ENCODE results near the gene NPIPB6.

Gene NPIPB6

DNA sequence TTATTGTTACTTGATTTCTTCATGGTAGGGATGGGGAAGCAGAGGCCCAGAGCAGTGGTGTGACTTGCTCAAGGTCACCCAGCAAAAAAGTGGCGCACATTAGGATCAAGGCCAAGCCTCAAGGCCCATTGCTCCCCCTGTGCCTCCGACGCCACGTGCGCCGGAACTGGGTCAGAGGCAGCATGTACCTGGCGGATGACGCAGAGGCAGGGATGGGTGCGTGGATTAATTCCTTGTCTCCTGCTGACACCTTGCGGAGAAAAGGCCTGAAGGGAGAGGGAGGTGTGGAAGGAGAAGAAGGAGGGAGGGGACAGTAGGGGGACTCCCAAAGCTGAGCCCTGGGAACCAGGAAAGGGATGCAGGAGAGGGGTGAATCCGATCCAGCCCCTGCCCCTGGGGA lies 52.5 kb downstream of the NPIPB6 start:
- H3F3A ChIP-seq (ENCODE audit: insufficient read depth, low read length), result no peaks in the 10 kb centered on the region
- no peak overlapping the region for H3K4me3 ChIP-seq (ENCODE audit: low read length)
- no peak for DNase-seq
- H3K9ac ChIP-seq (ENCODE audit: low read length), result no peak overlapping the region
- no peaks in the 10 kb centered on the region for H3K36me3 ChIP-seq (replicated peaks; ENCODE audit: insufficient read depth, low read length)
- no peaks in the 10 kb centered on the region for H4K20me1 ChIP-seq (ENCODE audit: insufficient read depth, low read length)
- H3K9me2 ChIP-seq (replicated peaks; ENCODE audit: insufficient read depth, low read length), result no peaks in the 10 kb centered on the region
- no peaks in the 10 kb centered on the region for H3K4me1 ChIP-seq (ENCODE audit: low read length)
- no peak overlapping the region for H3K4me2 ChIP-seq (ENCODE audit: low read depth, low read length)
- H2AFZ ChIP-seq (ENCODE audit: low read length), result no peak overlapping the region
- no peaks in the 10 kb centered on the region for H3K9me3 ChIP-seq (replicated peaks; ENCODE audit: insufficient read depth, low read length)
- H3K27ac ChIP-seq (ENCODE audit: low read length), result no peak overlapping the region
- H3K27me3 ChIP-seq (replicated peaks; ENCODE audit: insufficient read depth, low read length), result peaks cover 81% of the 10 kb centered on the region
- H3K79me2 ChIP-seq (ENCODE audit: low read length), result no peaks in the 10 kb centered on the region
- TF ChIP-seq, protein P1, sequence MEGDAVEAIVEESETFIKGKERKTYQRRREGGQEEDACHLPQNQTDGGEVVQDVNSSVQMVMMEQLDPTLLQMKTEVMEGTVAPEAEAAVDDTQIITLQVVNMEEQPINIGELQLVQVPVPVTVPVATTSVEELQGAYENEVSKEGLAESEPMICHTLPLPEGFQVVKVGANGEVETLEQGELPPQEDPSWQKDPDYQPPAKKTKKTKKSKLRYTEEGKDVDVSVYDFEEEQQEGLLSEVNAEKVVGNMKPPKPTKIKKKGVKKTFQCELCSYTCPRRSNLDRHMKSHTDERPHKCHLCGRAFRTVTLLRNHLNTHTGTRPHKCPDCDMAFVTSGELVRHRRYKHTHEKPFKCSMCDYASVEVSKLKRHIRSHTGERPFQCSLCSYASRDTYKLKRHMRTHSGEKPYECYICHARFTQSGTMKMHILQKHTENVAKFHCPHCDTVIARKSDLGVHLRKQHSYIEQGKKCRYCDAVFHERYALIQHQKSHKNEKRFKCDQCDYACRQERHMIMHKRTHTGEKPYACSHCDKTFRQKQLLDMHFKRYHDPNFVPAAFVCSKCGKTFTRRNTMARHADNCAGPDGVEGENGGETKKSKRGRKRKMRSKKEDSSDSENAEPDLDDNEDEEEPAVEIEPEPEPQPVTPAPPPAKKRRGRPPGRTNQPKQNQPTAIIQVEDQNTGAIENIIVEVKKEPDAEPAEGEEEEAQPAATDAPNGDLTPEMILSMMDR (IDR thresholded peaks at IDR 0.05; ENCODE audit: low read length), result no peak
- TF ChIP-seq EZH2 (optimal IDR thresholded peaks at IDR 0.05; ENCODE audit: low read depth, low read length) (no peak), EZH2phosphoT487 (IDR thresholded peaks at IDR 0.05; ENCODE audit: low read length) (no peak)

DNA sequence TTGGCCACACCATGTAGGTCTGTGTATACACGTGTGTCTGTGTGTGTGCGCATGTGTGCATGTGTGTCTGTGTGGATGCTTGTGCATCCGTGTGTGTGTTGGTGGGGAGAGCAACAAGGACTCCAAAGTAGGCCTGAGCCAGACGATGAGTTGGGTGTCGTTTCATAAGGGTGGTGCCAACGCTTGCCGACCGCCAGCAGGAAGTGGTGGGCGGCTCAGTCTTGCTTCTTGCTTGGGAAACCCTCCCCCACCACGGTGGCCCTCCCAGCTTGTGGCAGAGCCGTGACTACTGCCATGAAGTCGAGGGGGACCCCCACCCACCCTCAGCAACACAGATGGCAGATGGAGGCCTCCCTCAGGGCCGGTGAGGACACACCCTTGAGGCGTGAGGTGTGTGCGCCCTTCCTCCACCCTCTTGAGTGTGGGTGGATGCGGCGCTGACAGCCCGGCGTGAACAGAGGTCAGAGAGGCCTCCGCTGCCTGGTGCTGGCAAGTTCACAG lies 53.4 kb downstream of the NPIPB6 start:
- no peak overlapping the region for H3K4me2 ChIP-seq (ENCODE audit: low read depth, low read length)
- no peaks in the 10 kb centered on the region for H3K9me2 ChIP-seq (replicated peaks; ENCODE audit: insufficient read depth, low read length)
- H3K27me3 ChIP-seq (replicated peaks; ENCODE audit: insufficient read depth, low read length), result peaks cover 77% of the 10 kb centered on the region
- no peaks in the 10 kb centered on the region for H4K20me1 ChIP-seq (ENCODE audit: insufficient read depth, low read length)
- H3K27ac ChIP-seq (ENCODE audit: low read length), result no peak overlapping the region
- H3K36me3 ChIP-seq (replicated peaks; ENCODE audit: insufficient read depth, low read length), result no peaks in the 10 kb centered on the region
- H3K9me3 ChIP-seq (replicated peaks; ENCODE audit: insufficient read depth, low read length), result no peaks in the 10 kb centered on the region
- H3K9ac ChIP-seq (ENCODE audit: low read length), result no peak overlapping the region
- H3F3A ChIP-seq (ENCODE audit: insufficient read depth, low read length), result no peaks in the 10 kb centered on the region
- H3K4me3 ChIP-seq (ENCODE audit: low read length), result no peak overlapping the region
- no peaks in the 10 kb centered on the region for H3K4me1 ChIP-seq (ENCODE audit: low read length)
- TF ChIP-seq EZH2phosphoT487 (IDR thresholded peaks at IDR 0.05; ENCODE audit: low read length) (no peak), EZH2 (optimal IDR thresholded peaks at IDR 0.05; ENCODE audit: low read depth, low read length) (no peak)
- TF ChIP-seq, protein P1 (IDR thresholded peaks at IDR 0.05; ENCODE audit: low read length), result no peak
- no peaks in the 10 kb centered on the region for H3K79me2 ChIP-seq (ENCODE audit: low read length)
- no peak for DNase-seq
- no peak overlapping the region for H2AFZ ChIP-seq (ENCODE audit: low read length)

DNA sequence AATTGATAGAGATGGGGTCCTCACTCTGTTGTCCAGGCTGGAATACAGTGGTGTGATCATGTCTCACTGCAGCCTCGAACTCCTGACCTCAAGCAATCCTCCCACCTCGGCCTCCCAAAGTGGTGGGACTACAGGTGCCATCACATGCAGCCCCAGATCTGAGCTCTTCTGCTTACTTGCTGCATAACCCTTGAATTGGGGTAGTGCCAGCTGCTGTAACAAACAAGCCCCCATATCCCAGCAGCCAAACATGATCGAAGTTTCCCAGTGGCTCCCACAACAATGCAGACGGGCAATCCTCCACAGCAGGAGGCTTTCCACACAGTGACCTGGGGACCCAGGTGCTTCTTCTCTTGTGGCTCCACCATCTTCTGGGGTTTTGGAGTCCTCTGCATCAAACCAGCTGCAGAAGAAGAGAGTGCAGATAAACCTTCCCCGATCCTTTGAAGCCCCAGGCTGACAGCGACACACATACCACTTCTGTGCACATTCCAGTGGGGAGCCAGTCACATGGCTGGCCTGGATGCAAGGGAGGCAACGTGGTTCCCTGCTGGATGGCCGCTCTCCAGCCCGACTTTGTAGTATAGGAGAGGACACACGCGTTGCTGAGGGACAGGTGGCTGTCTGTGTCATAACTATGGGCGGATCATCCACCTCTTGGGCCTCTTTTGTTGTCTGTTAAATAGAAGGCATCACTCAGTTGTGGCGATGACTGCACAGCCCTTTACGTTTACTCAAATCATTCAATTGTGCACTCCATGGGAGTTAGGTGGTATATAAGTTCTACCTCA lies 54.3 kb downstream of the NPIPB6 start:
- H3K79me2 ChIP-seq (ENCODE audit: low read length), result no peaks in the 10 kb centered on the region

More for the DNA sequence above, 54.3 kb downstream of the NPIPB6 start:
- TF ChIP-seq EZH2phosphoT487 (IDR thresholded peaks at IDR 0.05; ENCODE audit: low read length) (no peak), EZH2 (optimal IDR thresholded peaks at IDR 0.05; ENCODE audit: low read depth, low read length) (no peak)
- TF ChIP-seq, protein P1 (IDR thresholded peaks at IDR 0.05; ENCODE audit: low read length), result no peak
- no peak overlapping the region for H2AFZ ChIP-seq (ENCODE audit: low read length)
- H3K27ac ChIP-seq (ENCODE audit: low read length), result no peak overlapping the region
- no peaks in the 10 kb centered on the region for H4K20me1 ChIP-seq (ENCODE audit: insufficient read depth, low read length)
- H3K4me3 ChIP-seq (ENCODE audit: low read length), result no peak overlapping the region
- no peaks in the 10 kb centered on the region for H3K36me3 ChIP-seq (replicated peaks; ENCODE audit: insufficient read depth, low read length)
- peaks cover 70% of the 10 kb centered on the region for H3K27me3 ChIP-seq (replicated peaks; ENCODE audit: insufficient read depth, low read length)
- no peak overlapping the region for H3K9ac ChIP-seq (ENCODE audit: low read length)
- H3K9me2 ChIP-seq (replicated peaks; ENCODE audit: insufficient read depth, low read length), result no peaks in the 10 kb centered on the region
- H3K4me2 ChIP-seq (ENCODE audit: low read depth, low read length), result no peak overlapping the region
- H3F3A ChIP-seq (ENCODE audit: insufficient read depth, low read length), result no peaks in the 10 kb centered on the region
- H3K9me3 ChIP-seq (replicated peaks; ENCODE audit: insufficient read depth, low read length), result no peaks in the 10 kb centered on the region
- no peak for DNase-seq
- H3K4me1 ChIP-seq (ENCODE audit: low read length), result no peaks in the 10 kb centered on the region
